CD4-positive, alpha-beta T cell treated with Interleukin-10 for 1 hour (primary cell): ENCODE data around the gene ZNF592.

Experiments
- DNase-seq: peaks from one replicate; pipeline ENCODE4 v3.0.0-alpha.2; 2020

The ZNF592 gene

DNA sequence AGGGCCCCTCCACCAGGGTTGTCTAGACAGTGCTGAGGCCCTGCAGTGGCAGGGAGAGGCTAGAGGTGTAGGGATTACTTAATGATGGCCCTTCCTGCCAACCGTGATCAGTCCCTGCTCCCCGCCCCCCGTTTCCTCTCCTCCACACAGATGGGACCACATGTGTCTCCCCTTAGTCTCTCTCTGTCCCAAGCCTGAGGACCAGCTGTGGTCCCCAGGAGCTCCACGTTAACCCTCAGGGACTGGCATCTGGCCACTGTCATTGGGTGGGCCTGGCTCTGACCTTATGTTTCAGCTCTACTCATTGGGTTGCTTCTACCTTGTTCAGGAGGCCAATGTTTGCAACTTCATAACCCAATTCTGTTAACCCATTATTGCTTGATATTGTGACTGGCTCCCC lies 62.8 kb downstream of the ZNF592 start:
- DNase-seq = no peak

DNA sequence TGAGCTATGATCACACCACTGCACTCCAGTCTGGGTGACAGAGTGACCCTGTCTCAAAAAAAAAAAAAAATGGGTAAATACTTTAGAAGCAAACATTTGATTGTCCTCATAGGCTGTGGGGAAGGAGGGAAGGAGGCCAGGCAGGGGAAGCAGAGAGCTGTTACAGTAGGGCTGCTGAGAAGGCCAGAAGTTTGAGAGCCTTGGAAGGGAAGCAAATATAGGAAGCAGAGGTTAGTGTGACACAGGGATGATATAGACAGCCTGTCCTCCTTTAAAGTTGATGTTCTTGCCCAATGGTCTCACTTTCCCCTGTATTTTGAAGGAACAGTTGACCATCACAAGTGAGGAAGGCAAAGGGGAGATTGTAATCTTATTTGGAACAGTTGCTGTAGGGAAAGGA lies 63.4 kb downstream of the ZNF592 start:
- no peak for DNase-seq

DNA sequence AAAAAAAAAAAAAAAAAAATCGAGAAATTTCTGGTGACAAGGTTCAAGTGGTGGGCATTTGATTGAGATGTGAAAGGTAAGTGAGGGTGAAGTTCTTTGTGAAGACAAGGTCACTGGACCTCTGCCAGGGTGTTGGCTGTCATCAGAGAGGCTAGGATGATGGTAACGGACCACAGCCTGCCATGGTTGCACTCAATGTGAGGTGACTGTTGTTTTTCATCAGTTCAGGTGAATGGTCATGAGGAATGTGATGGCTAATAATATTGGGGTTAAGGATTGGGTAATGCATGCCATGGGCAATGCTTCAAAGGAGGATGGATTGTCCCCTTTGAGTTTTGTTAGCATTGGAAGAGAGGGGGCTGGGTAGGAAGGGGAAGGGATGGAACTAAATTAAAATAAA lies 64.5 kb downstream of the ZNF592 start:
- DNase-seq = no peak

DNA sequence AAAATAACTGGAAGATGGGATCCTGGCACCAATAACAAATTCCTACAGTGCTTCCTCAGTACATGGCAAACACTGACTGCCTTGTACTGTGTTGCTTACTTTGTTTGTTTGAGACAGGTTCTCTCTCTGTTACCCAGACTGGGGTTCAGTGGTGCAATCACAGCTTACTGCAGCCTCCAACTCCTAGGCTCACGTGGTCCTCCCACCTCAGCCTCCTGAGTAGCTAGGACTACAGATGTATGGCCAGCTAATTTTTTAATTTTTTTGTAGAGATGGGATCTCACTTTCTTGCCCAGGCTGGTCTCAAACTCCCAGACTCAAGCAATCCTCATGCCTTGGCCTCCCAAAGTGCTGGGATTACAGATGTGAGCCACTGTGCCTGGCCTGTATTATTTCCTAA lies 65.0 kb downstream of the ZNF592 start:
- no peak for DNase-seq

DNA sequence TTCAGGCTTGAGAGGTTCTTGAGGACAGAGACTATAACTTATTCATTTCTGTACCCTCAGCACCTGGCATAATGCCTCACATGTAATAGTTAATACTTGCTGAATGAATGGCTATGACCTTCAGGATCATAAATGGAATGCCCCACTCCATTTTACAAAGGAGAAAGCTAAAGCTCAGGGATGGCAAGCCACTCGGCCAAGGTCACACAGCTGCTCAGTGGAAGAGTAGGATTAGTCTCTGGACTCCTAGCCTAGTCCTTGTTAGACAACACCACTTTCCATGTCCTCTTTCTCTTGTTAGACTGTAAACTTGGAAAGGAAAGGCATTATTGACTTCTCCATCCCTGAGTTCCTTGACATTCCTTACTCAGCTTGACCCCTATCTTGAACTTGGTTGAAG lies 65.5 kb downstream of the ZNF592 start:
- DNase-seq = no peak

DNA sequence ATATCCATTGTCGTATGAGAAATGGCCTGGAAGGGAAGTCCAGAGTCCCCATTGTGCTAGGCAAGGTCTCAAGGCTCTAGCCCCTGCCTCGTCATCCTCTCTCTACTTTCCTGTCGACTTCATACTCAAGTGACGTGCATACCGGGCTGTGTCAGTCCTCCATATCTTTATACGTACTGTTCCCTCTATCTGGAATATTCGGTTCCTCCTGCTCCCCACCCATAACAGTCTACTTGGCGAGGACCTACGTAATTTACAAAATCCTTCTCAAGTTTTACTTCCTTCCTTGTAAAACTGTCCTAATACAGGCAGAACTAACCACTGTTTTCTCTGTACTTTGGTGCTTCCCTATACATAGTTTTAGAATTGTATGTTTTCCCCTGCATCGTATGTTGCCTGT lies 66.5 kb downstream of the ZNF592 start:
- DNase-seq = no peak

DNA sequence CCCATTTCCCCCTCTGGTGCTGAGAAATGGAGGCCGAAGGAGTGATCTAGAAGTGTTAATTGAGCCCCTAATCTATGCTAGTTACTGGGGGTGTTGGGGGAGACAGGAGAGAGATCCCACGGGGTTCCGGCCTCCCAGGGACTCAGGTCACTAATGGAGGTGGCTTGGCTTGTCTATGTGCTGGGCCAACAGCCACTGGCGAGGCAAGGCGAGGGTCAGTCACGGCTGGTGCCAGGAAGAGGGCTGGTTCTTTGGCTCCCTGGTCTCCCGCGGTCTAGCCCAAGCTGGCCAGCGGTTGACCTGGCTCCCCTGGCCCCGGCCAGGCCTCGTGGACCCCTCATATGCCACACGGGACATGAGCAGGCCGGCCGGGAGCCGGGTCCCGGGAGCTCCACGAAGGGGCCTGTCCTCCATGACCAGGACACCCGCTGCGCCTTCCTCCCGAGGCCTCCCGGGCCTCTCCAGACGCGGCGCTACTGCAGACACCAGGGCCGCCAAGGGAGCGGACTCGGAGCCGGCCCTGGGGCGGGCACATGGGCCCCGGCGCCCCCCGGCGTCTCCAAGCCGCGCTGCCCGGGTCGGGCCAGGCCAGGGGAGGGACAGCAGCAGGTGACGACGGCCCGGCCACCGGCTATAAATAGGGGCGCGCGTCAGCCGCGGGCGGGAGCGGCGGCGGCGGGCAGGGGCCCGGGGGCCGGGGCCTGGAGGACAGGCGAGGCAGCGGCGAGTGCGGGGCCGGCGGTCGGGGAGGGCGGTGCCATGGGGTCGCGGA lies 68.5 kb downstream of the ZNF592 start, which contains the start of gene ALPK3:
ALPK3 (plus strand) TSS at position 663 of the 772 bp plus-strand sequence; CDS start at position 760, 97 bp downstream.
- no peak for DNase-seq

DNA sequence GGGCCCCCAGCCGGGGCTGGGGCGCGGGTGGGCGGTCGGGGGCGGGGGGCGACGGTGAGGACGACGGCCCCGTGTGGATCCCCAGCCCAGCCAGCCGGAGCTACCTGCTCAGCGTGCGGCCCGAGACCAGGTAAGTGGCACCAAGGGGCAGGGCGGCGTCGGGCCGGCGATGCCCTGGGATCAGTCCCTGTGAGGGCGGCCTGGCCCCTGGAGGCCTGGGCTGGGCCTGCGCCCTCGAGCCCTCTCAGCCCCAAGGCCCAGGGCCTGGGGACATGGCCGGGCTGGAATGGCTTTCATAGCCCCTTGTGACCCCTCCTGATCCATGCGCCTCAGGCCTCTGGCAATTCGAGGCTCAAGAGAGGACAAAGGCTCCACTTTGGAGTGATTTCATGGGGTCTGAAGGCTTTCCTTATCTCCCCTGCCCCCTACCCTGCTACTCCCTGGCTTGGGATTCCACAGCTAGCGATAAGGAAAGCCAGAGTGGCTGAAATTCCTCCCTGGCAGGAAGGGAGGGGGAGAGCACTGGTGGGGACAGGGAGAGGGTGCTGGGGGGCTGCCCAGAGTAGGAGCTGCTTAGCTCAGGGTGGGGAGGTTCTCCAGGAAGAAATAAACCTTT lies 69.2 kb downstream of the ZNF592 start:
- no peak for DNase-seq

DNA sequence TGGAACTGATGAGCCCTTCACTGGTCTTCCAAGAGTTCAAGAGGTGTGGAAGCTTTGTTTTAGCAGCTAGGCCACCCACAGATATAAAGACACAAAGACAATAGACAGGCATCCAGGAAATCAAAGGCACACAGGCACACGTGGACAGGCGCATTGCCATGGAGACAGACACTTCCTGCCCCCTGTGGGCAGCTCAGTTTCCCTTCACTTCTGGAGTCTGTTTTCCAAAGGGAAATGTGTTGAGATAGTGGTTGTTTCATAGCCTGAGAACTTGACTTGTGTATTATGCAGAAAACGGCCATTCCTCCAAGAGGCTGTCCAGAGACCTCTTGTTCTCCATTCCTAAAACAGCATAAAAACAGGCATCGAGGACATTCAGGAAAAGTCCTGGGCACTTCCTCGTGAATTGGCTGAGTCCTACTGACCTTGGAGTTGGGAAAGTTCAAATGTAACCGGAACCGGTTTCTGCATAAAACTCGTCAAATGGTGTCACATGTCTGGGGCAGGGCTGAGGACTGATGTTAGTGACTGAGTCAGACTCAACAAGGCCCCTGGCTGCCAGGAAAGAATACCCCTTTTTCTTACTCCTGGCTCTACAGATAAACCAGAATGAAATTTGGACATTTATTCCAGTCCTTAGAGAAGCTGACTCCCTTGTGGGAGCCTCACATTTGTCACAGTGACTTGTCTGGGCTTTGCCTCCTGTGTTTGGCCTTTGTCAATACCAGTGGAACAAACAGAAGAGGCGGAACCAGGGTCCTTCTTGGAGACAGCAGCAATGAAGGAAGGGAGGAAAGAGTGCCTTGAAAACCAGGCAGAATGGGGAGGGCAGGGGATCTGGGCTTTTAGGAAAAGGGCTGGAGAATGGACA lies 70.1 kb downstream of the ZNF592 start:
- no peak for DNase-seq

DNA sequence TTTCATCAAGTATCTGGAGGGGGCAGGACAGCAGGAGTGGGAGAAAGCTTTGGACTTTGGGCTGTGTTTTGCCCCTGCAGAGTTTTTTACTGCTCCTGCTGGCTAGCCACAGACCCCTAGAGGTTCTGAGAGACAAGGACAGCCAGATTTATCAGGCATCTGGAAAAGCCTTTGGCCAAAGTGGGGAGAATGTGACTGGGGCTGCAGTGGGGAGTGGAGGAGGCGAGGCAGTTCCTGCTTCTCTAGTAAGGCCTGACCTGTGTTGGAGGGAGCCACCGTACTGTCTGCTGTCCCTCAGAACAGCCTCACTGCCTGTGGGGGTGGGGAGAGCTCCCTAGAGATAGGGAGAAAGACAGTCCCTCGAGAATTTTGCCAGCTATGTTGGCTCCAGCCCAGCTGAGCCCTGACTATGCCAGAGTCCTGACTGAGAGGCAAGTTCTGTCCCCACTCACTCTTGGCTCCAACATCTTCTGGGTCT lies 70.9 kb downstream of the ZNF592 start:
- DNase-seq = no peak

DNA sequence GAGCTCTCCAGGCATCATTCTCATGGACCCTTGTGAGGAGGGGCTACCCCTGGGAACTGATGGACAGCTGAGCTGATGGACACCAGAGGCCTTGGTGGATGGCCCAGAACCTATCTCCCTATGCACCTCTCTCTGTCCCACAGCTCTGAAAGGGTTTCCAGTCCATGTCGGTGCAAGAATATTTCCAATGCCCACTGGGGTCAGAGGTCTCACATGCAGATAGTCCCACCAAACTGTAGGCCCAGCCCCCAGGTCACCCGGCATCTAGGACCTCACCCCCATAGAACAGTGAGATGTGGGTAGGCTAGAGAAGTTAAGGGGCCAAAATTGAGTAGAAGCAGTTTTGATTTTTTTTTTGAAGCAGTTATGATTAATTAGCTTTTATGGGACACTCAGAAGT lies 71.4 kb downstream of the ZNF592 start:
- DNase-seq = no peak

DNA sequence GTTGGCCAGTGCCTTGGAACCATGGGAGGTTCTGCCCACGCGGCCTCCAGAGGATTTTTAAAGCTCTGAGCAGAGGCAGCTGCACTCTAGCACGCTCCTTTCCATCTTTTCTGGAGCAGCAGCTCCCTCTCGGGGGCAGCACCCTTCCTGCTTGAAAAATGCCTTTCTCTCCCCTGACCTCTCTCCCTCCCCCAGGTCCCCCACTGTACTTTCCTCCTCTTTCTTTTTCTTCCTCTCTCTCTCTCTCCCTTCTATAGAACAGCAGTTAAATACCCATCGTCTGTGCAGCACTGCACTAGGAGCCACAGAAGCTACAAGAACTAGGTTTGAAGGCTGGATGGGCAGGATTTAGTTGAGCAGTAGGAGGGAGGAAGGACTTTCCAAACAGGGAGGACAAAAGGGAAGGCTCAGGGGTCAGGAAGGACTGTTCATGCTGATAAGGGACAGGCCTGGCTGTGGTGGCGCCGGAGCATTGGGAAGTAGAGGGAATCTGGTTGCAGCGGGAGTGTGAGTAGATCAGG lies 73.2 kb downstream of the ZNF592 start:
- no peak for DNase-seq

DNA sequence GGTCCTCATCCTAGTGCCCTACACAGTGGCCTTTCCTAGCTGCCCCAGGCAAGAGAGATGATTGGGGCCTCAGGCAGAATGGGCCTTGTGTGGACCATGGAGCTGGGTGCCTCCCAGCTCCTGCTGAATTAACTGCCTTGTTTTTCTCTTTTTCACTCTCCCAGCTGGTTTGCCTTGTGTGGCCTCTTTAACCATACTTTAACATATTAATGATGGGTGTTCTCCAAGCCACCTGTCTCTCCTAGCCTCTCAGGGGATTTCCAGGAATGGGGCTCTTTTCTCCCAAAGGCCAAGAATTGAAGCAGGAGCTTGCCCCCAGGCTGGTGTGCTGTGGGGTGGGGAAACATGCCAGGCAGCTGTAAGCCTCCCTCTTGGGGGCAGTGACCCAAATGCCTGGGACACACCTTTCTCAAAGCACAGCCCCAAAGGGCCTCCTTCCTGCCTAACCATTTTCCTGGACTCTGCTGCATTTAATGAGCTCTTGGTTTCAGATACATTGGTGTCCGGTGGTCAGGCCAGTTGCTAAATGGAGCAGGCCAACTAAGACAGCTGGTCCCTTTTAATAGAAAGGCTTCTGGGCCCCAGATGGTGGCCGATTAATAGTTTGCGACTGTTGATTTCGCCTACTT lies 74.4 kb downstream of the ZNF592 start:
- no peak for DNase-seq

DNA sequence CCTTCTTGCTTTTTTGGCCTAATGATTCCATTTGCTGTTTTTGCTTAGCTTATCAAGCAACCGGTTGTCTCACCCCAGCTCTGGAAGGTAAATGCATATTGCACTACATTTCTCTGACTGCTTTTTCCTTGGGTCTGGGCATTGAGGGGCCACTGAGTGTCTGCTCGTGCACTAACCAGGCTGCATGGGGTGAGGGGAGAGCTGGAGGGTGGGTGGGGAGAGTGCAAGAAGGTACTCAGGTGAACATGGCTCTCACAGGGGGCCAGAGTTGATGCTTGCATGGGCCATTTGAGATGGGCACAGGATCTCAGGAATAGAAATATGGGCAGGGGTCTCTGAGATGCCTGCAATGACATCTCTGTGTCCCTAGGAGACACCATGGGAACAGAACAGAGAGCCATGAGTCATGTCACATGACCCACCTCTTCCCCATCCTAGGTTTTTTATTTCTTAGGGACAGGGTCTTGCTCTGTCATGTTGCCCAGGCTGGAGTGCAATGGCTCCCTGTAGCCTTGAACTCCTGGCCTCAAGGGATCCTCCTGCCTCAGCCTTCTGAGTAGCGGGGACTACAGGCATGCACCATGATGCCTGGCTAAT lies 75.0 kb downstream of the ZNF592 start:
- DNase-seq = no peak

DNA sequence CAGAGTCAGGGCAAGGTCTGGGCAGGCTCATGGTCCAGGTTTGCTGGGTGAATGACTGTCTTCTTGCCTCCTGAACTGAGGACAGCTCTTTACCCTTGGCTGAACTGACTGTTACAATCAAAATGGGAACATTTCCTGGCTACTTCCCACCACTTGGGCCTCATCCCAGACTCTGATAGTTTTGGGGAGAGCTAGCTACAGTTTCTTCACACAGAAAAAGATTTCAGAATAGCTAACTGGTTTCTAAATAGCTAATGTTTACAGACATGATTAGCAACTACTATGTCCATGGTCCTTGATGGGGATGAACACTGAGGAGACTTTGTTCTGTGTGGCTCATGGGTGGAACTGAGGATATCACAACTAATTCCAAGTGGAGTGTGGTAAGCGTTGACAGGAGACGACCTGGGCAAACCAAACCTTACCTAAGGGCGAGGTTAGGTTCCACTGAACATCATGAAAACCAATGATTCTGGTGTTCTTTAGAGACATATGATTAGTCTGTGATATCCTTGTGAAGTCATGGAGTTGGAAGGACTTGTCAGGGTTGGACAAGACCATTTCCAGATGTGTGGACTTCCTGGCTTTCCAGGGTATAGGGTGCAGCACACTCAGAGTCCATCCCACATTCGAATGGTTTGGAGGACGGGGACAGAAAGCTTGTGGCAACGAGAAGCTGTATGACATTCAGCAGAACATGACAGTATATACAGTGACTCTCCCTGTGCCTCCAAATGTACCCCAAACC lies 76.0 kb downstream of the ZNF592 start:
- DNase-seq = no peak

DNA sequence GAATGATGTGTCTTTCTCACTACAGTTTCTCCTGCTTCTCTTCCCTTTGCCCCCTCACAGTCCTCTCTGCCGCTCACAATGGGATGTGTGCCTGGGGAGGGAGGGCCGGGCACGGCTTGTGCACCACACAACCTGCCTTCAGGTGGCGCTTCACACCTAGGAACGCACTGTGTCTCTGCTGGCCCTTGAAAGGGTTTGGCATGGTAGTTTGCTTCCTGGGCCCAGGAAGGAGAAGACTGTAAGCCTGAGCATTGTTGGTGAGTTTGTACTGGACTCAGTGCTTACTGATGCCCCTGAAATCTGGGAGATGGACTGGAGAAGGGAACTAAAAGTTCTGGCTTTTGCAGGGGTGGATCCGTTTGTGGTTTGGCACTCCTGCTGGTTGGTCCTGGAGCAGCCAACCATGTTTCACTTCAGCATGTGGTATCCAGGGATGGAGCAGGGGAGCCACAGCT lies 78.0 kb downstream of the ZNF592 start:
- no peak for DNase-seq

DNA sequence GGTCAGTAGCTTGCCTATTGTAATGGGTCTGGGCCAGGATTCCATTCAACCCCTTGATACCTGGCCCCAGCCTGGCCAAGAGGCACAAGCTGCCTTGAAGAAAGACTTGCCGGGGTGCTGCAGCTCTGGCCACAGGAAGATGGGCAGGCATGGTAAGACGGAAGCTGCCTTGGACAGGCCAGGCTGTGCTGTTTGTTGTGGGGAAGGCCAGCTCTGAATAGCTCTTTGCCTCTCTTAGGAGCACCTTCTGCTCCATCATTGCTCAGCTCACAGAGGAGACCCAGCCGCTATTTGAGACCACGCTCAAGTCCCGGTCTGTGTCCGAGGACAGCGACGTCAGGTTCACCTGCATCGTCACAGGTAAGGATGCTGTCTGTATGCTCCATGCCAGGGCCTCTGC lies 78.9 kb downstream of the ZNF592 start:
- no peak for DNase-seq

DNA sequence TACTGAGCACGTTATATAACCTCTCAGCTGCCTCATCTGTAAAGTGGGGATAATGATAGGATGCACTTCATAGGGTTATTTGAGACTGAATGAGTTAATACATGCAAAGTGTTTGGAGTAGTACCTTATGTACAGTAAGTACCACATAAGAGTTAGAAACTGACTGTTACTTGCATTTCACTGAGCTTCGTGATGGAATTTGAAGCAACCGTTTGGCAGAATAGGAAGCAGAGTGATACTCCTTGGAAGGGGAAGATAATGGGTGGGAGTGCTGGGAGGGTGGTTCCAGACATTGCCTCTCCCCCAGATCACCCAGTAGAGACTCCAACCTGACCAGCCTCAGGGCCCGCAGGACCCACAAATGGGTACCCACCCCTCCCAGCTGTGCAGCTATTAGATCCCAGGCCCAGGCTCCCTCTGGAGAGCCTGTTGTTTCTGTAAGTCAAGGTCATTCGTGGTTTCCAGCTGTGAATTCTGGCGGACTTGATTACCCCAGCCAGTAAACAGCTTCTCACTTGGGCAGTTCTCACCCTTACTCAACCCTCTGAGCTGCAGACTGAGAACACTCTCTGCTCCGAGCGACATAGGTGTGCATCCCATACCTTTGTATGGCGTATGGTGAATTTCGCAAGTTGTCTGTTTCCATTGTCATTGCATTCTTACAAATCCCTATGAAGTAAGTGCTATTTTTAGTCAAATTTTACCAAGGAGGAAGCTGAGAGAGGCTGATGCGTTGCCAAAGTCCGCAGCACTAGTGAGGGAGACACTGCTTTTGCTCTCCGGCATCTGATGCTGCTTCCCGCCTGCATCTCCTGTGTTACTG lies 79.9 kb downstream of the ZNF592 start:
- no peak for DNase-seq

DNA sequence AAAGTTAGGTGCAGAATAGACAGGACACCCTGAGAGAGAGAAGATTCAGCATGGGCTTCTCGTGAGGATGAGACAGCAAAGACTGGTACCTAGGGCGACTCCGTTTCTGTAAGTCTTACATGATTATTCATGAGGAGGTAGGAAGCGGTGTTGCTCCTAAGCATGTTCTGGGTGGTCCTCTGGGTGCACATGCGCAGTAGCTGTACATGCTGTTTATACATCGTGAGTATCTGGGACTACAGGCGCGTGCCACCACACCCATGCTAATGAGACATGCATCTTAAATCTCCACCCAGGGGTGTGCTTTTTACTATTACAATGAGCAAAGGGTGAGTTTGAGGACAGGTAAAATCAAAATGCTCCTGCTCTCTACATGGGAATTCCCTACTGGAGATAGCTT lies 81.0 kb downstream of the ZNF592 start:
- DNase-seq = no peak

DNA sequence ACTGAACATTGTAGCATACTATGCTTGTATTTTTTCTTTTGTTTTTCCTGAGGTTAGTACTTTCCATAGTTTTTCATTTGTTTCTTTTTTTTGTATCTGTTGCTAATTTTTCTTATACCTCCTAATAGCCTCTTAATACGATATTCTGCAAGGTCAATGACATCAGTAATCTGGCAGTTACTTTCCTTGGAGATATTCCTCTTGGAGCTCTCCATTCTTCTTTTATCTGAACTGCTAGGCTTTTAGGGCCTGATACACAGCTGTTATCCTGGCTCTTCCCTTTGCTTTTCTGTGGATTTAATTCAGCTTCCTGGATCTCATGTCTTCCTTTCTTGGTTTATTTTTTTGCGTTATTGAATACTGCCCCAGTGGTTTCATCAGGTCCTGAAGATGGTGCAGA lies 81.6 kb downstream of the ZNF592 start:
- no peak for DNase-seq

DNA sequence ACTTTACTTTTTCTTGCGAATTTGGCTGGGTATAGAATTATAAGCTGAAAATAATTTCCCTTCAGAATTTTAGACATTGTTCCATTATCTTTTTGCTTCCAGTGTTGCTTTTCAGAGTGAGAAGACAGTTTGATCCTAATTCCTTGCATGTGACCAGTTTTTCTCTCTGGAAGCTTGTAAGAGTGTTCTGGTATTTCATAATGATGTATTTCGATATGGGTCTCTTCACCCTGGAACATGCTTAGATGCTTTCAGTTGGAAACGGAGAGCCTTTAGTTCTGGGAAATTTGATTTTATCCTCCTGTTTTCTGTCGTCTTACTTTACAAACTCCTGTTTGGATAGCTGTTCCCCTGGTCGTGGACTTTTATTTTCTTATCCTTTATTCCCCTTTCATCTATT lies 82.6 kb downstream of the ZNF592 start:
- no peak for DNase-seq
